WTC11 (cell line): Measurements from ENCODE around the gene PALD1. TPM values are rescaled to one million over a fixed set of nuclear protein-coding genes. Genes with fewer than 3 reads are reported as not detected.

Source experiments
- ATAC-seq: fragments of 200-7000 bp; cut with Tn5 transposase; 2 replicates; pipeline ENCODE4 v1.10.0; 2021; ENCODE audit warnings: mild to moderate bottlenecking, moderate library complexity
- CTCF ChIA-PET: fragments of 300-600 bp; sonication (Branson Sonifier 250); formaldehyde crosslinking; loops from one replicate; lab custom pipeline; 2021; ENCODE audit warnings: antibody characterized with exemption; lab: Charles Lee
- POLR2A ChIA-PET: fragments of 350-600 bp; sonication (Branson Sonifier 250); formaldehyde crosslinking; loops from one replicate; lab custom pipeline; 2021; ENCODE audit warnings: antibody characterized with exemption; lab: Charles Lee
- DNase-seq: peaks from one replicate; pipeline ENCODE4 v3.0.0; 2021; ENCODE audit warnings: low spot score
- H3K27ac Mint-ChIP-seq: 2 replicates; pipeline ENCODE4 v1.8.0; 2021; ENCODE audit warnings: mixed read lengths
- H3K27me3 Mint-ChIP-seq: 2 replicates; pipeline ENCODE4 v1.8.0; 2021; ENCODE audit warnings: low read depth, mild to moderate bottlenecking, moderate library complexity, mixed read lengths
- H3K36me3 Mint-ChIP-seq: 2 replicates; pipeline ENCODE4 v1.8.0; 2021; ENCODE audit warnings: mixed read lengths
- H3K4me1 Mint-ChIP-seq: 2 replicates; pipeline ENCODE4 v1.8.0; 2022; ENCODE audit warnings: mixed read lengths
- H3K4me3 Mint-ChIP-seq: 2 replicates; pipeline ENCODE4 v1.8.0; 2021; ENCODE audit warnings: mild to moderate bottlenecking, moderate library complexity, mixed read lengths
- H3K9me3 Mint-ChIP-seq: 2 replicates; pipeline ENCODE4 v1.8.0; 2021; ENCODE audit warnings: mixed read lengths
- ATF2 ChIP-seq: sonication (generic); formaldehyde crosslinking; IDR thresholded peaks from 2 replicates; pipeline ENCODE4 v1.8.1; 2022; ENCODE audit warnings: low read depth, missing genetic modification reagents, borderline replicate concordance
- CBFB ChIP-seq: sonication (generic); formaldehyde crosslinking; IDR thresholded peaks from 2 replicates; pipeline ENCODE4 v1.8.1; 2022; ENCODE audit warnings: mild to moderate bottlenecking, low read depth, missing genetic modification reagents
- CDX4 ChIP-seq: fragments of 250-450 bp; sonication (Bioruptor Pico); IDR thresholded peaks from 2 replicates; pipeline ENCODE4 v1.9.0; 2021; ENCODE audit warnings: moderate library complexity, mild to moderate bottlenecking, inconsistent platforms, borderline replicate concordance
- IRF1 ChIP-seq: sonication (generic); formaldehyde crosslinking; IDR thresholded peaks from 2 replicates; pipeline ENCODE4 v1.8.0; 2023; ENCODE audit warnings: missing genetic modification reagents
- OVOL2 ChIP-seq: fragments of 250-450 bp; sonication (Bioruptor Pico); IDR thresholded peaks from 2 replicates; pipeline ENCODE4 v1.9.0; 2021; ENCODE audit warnings: mild to moderate bottlenecking, borderline replicate concordance
- PRDM15 ChIP-seq: sonication (generic); formaldehyde crosslinking; IDR thresholded peaks from 2 replicates; pipeline ENCODE4 v1.8.0; 2022; ENCODE audit warnings: missing genetic modification reagents
- SOX15 ChIP-seq: fragments of 250-450 bp; sonication (Bioruptor Pico); IDR thresholded peaks from 2 replicates; pipeline ENCODE4 v1.9.0; 2021; ENCODE audit warnings: mild to moderate bottlenecking
- SP1 ChIP-seq: sonication (generic); formaldehyde crosslinking; conservative IDR thresholded peaks from 2 replicates; pipeline ENCODE4 v1.8.1; 2022; ENCODE audit warnings: missing genetic modification reagents
- ZNF396 ChIP-seq: fragments of 250-450 bp; sonication (Bioruptor Pico); IDR thresholded peaks from 2 replicates; pipeline ENCODE4 v1.8.0; 2021; ENCODE audit warnings: mild to moderate bottlenecking, moderate library complexity, borderline replicate concordance
- ZNF416 ChIP-seq: fragments of 250-450 bp; sonication (Bioruptor Pico); IDR thresholded peaks from 2 replicates; pipeline ENCODE4 v1.9.0; 2021; ENCODE audit warnings: mild to moderate bottlenecking, inconsistent platforms
- total RNA-seq: library from RNA; stranded (reverse); gene quantifications from 3 replicates; pipeline ENCODE4 v1.2.3, GENCODE V29; 2021
- TF ChIP-seq, protein P1 (sequence below): fragments of 250-450 bp; sonication (Bioruptor Pico); IDR thresholded peaks from 2 replicates; pipeline ENCODE4 v1.9.0; 2021; ENCODE audit warnings: mild to moderate bottlenecking, borderline replicate concordance
- TF ChIP-seq, protein P2 (sequence below): sonication (generic); formaldehyde crosslinking; IDR thresholded peaks from 2 replicates; pipeline ENCODE4 v1.8.0; 2022; ENCODE audit warnings: mild to moderate bottlenecking, missing genetic modification reagents
- TF ChIP-seq, protein P3 (sequence below): sonication (generic); formaldehyde crosslinking; IDR thresholded peaks from 2 replicates; pipeline ENCODE4 v1.8.0; 2023; ENCODE audit warnings: missing genetic modification reagents, mild to moderate bottlenecking, borderline replicate concordance

PALD1 gene
- total RNA-seq, 1 experiment from 2014 or later = 43.6 TPM

DNA sequence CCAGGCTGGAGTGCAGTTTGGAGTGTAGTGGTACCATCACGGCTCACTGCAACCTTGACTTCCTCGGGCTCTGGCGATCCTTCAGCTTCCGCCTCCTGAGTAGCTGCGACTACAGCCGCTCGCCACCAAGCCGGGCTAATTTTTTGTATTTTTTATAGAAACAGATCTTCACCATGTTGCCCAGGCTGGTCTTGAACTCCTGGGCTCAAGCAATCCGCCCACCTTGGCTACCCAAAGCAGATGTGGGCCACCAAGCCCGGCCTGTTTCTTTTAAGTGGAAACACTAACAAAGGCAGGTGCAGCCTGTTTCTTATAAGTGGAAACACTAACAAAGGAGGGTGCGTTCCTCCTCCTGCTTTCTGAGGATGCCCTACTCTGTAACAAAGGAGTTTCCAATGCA, 105.8 kb downstream of the PALD1 start (continued):
- TF ChIP-seq, protein P1, sequence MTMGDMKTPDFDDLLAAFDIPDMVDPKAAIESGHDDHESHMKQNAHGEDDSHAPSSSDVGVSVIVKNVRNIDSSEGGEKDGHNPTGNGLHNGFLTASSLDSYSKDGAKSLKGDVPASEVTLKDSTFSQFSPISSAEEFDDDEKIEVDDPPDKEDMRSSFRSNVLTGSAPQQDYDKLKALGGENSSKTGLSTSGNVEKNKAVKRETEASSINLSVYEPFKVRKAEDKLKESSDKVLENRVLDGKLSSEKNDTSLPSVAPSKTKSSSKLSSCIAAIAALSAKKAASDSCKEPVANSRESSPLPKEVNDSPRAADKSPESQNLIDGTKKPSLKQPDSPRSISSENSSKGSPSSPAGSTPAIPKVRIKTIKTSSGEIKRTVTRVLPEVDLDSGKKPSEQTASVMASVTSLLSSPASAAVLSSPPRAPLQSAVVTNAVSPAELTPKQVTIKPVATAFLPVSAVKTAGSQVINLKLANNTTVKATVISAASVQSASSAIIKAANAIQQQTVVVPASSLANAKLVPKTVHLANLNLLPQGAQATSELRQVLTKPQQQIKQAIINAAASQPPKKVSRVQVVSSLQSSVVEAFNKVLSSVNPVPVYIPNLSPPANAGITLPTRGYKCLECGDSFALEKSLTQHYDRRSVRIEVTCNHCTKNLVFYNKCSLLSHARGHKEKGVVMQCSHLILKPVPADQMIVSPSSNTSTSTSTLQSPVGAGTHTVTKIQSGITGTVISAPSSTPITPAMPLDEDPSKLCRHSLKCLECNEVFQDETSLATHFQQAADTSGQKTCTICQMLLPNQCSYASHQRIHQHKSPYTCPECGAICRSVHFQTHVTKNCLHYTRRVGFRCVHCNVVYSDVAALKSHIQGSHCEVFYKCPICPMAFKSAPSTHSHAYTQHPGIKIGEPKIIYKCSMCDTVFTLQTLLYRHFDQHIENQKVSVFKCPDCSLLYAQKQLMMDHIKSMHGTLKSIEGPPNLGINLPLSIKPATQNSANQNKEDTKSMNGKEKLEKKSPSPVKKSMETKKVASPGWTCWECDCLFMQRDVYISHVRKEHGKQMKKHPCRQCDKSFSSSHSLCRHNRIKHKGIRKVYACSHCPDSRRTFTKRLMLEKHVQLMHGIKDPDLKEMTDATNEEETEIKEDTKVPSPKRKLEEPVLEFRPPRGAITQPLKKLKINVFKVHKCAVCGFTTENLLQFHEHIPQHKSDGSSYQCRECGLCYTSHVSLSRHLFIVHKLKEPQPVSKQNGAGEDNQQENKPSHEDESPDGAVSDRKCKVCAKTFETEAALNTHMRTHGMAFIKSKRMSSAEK = no peak
- TF ChIP-seq, protein P2, sequence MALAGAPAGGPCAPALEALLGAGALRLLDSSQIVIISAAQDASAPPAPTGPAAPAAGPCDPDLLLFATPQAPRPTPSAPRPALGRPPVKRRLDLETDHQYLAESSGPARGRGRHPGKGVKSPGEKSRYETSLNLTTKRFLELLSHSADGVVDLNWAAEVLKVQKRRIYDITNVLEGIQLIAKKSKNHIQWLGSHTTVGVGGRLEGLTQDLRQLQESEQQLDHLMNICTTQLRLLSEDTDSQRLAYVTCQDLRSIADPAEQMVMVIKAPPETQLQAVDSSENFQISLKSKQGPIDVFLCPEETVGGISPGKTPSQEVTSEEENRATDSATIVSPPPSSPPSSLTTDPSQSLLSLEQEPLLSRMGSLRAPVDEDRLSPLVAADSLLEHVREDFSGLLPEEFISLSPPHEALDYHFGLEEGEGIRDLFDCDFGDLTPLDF (CRISPR knock-in tag) = no peak
- TF ChIP-seq SOX15 (no peak), OVOL2 (CRISPR knock-in tag) (no peak), CDX4 (CRISPR knock-in tag) (no peak), PRDM15 (CRISPR knock-in tag) (no peak), ZNF396 (no peak), IRF1 (no peak)
- TF ChIP-seq, protein P3, sequence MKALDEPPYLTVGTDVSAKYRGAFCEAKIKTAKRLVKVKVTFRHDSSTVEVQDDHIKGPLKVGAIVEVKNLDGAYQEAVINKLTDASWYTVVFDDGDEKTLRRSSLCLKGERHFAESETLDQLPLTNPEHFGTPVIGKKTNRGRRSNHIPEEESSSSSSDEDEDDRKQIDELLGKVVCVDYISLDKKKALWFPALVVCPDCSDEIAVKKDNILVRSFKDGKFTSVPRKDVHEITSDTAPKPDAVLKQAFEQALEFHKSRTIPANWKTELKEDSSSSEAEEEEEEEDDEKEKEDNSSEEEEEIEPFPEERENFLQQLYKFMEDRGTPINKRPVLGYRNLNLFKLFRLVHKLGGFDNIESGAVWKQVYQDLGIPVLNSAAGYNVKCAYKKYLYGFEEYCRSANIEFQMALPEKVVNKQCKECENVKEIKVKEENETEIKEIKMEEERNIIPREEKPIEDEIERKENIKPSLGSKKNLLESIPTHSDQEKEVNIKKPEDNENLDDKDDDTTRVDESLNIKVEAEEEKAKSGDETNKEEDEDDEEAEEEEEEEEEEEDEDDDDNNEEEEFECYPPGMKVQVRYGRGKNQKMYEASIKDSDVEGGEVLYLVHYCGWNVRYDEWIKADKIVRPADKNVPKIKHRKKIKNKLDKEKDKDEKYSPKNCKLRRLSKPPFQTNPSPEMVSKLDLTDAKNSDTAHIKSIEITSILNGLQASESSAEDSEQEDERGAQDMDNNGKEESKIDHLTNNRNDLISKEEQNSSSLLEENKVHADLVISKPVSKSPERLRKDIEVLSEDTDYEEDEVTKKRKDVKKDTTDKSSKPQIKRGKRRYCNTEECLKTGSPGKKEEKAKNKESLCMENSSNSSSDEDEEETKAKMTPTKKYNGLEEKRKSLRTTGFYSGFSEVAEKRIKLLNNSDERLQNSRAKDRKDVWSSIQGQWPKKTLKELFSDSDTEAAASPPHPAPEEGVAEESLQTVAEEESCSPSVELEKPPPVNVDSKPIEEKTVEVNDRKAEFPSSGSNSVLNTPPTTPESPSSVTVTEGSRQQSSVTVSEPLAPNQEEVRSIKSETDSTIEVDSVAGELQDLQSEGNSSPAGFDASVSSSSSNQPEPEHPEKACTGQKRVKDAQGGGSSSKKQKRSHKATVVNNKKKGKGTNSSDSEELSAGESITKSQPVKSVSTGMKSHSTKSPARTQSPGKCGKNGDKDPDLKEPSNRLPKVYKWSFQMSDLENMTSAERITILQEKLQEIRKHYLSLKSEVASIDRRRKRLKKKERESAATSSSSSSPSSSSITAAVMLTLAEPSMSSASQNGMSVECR = no peak

DNA sequence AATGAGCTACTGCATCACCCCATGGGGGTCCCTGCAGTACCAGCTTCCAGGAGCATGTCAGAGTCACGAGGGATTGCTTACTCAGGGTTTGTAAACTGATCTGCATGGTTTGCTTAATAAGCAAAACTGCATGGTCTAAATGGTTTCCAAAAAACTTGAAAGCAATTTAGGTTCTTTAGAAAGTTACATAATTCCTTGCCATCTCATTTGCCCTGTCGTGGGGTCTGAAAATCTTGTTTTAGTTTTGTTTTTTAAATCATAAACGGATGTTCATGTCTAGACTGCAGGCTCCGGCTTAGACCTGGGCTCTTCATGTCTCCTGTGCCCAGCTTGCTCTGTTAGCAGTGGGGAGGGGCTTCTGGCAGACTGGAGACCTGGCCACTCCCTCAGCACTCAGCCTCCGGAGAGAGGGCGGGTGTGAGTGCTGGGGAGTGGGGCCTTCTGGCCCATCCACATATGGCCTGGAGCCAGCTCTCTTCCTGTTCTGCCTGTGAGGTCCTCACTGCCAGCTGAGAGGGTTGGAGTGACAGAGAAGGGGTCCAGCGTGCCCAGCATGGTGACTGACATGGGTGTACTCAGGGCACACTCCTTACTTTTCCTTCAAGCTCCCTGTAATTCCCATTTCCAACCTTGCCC, 106.5 kb downstream of the PALD1 start:
- TF ChIP-seq ZNF416 (CRISPR knock-in tag) (0 out of 2 replicates have a peak, but pooled peaks have one; percentile 62), SP1 (CRISPR knock-in tag) (peak; percentile 15; the same call in 1 of the 2 replicates), CDX4 (CRISPR knock-in tag) (no peak), CBFB (CRISPR knock-in tag) (no peak), ATF2 (CRISPR knock-in tag) (no peak)

More for the DNA sequence above, 106.5 kb downstream of the PALD1 start:
- Mint-ChIP-seq H3K4me3 (no peak overlapping the region), H3K36me3 (no peaks in the 10 kb centered on the region), H3K9me3 (no peaks in the 10 kb centered on the region), H3K27ac (peak overlapping the region; percentile 75), H3K4me1 (peaks cover 25% of the 10 kb centered on the region), H3K27me3 (no peaks in the 10 kb centered on the region; the same call in 1 of the 2 replicates)
- peak; percentile 74 for DNase-seq
- ChIA-PET CTCF (interaction anchor here (0.6 to 2.6 kb wide), 10 partner anchors 9 to 176 kb away, joined by 3 to 23 read pairs (median 4); no protein-coding TSS in a partner anchor), POLR2A (no interaction called here)
- ATAC-seq = peak; percentile 100
